Neural cell (in vitro differentiated cells): ENCODE results near the gene HERC2.

Experiments used
- CTCF ChIP-seq: fragments of 450-650 bp; IDR thresholded peaks from 2 replicates; pipeline ENCODE4 v1.5.1; 2014; ENCODE audit warnings: antibody characterized with exemption, mild to moderate bottlenecking, moderate library complexity; ENCODE audit not compliant: poor library complexity, severe bottlenecking
- EP300 ChIP-seq: fragments of 450-650 bp; conservative IDR thresholded peaks from 2 replicates; pipeline ENCODE4 v1.6.1; 2014; ENCODE audit warnings: antibody characterized with exemption, mild to moderate bottlenecking, moderate library complexity; ENCODE audit not compliant: poor library complexity, severe bottlenecking
- EZH2 ChIP-seq: fragments of 200-600, 300-800 bp; shearing (Covaris generic), sonication (generic); IDR thresholded peaks from 2 replicates; pipeline ENCODE4 v1.6.1; 2014; ENCODE audit warnings: antibody characterized with exemption, low read length, borderline replicate concordance, mild to moderate bottlenecking; ENCODE audit not compliant: insufficient read depth, poor library complexity, severe bottlenecking
- POLR2AphosphoS5 ChIP-seq: IDR thresholded peaks from 2 replicates; pipeline ENCODE4 v1.6.1; 2012
- RAD21 ChIP-seq: fragments of 450-650 bp; conservative IDR thresholded peaks from 2 replicates; pipeline ENCODE4 v1.6.1; 2014; ENCODE audit warnings: antibody characterized with exemption, mild to moderate bottlenecking, moderate library complexity
- REST ChIP-seq: IDR thresholded peaks from 2 replicates; pipeline ENCODE4 v1.6.1; 2012; ENCODE audit warnings: borderline replicate concordance
- TAF1 ChIP-seq: IDR thresholded peaks from 2 replicates; pipeline ENCODE4 v1.6.1; 2012; ENCODE audit warnings: low read depth

- TF ChIP-seq CTCF: no peak
- TF ChIP-seq EZH2: no peak
- no peak for TF ChIP-seq TAF1
- no peak for TF ChIP-seq POLR2AphosphoS5
- no peak for TF ChIP-seq RAD21
- TF ChIP-seq REST: no peak
- no peak for TF ChIP-seq EP300
Observed at GRCh38 chr15:28086175-28086703, 235.7 kb downstream of the HERC2 start.
